EH (cell line): ENCODE data around the gene HDDC3.

Source experiments
- DNase-seq: peaks from one replicate; pipeline ENCODE4 v3.0.0-alpha.2; 2015; ENCODE audit warnings: low read depth

HDDC3 gene

DNA sequence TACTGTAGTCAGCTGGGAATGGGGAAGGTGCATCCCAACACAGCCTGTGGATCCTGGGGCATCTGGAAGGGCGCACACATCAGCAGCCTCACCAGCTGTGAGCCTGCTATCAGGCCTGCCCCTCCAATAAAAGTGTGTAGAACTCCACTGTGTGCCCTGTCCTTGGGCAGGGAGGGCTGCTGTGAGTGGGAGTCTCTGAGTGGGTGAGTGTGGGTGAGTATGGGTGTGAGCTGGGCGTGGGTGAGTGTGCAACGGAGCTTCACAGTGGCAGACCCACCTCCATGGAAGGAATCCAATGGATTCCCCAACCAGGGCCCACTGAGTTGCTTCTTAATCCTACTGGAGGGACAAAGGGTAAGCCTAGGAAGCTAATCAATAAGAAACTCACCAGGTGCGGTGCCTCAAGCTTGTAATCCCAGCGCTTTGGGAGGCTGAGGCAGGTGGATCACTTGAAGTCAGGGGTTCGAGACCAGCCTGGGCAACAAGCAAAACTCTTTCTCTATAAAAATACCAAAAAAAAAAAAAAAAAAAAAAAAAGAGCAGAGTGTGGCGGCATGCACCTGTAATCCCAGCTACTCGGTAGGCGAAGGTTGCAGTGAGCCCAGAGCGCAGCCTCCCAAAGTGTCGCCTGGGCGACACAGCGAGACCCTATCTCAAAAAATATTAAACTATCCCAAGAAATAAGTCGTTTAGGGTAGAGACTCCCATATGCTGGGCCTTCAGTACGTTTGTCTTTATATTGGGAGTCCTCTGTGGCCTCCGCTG, 21.8 kb upstream of the HDDC3 start:
- DNase-seq = no peak

DNA sequence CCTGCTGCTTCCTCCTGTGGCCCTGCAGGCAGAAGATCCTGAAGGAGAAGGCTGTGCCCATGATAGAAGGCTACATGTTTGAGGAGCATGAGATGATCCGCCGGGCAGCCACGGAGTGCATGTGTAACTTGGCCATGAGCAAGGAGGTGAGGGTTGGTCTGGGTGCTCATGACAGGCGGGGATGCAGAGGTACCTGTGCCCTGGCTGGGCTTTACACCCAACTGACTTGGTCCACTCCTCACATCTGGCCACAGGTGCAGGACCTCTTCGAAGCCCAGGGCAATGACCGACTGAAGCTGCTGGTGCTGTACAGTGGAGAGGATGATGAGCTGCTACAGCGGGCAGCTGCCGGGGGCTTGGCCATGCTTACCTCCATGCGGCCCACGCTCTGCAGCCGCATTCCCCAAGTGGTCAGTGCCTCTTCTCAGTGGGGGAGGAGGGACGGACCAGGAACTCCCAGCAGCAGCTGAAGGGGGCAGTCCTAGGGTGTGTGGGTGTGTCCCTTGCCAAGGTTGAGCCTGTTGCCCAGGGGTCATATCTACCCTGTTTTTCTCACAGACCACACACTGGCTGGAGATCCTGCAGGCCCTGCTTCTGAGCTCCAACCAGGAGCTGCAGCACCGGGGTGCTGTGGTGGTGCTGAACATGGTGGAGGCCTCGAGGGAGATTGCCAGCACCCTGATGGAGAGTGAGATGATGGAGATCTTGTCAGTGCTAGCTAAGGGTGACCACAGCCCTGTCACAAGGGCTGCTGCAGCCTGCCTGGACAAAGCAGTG, 20.7 kb upstream of the HDDC3 start:
- no peak for DNase-seq

DNA sequence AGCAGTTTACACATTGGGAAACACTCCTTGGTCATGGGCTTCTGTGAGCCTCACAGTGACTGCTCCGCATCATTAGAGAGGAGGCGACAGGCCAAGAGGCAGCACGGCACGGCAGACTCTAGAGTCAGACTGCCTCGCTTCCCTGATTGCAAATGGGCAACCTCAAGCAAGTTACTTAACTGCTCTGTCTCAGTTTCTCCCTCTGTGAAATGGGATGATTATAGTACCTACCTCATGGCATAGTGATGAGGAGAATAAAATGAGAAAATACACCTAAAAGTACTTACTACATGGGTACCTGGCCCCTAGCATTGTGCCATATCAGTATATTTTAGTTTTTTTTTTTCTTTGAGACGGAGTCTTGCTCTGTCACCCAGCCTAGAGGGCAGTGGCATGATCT, 18.3 kb upstream of the HDDC3 start:
- DNase-seq = no peak

DNA sequence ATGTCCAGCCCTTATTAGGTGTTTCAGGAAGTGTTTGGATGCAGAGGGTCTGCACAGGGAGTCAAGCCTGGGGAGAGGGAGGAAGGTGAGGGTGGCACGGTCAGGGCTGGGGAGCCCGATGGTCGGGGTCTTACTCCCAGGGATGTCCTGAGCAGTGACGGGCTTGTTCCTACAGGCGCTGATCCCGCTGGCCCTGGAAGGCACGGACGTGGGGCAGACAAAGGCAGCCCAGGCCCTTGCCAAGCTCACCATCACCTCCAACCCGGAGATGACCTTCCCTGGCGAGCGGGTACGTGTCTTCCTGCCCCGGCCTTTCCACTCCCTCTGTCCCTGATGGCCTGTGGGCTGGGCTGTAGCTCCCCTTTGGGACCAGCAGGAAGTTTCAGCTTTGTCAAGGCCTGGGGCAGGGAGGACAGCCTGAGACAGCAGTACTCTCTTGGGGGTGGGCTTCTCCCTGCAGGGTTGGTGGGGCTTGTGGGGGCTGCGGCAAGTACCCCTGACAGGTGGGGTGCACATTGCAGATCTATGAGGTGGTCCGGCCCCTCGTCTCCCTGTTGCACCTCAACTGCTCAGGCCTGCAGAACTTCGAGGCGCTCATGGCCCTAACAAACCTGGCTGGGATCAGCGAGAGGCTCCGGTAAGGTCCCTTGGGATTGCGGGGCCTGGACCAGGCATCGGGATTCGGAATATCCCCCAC, 17.8 kb upstream of the HDDC3 start:
- DNase-seq = no peak

DNA sequence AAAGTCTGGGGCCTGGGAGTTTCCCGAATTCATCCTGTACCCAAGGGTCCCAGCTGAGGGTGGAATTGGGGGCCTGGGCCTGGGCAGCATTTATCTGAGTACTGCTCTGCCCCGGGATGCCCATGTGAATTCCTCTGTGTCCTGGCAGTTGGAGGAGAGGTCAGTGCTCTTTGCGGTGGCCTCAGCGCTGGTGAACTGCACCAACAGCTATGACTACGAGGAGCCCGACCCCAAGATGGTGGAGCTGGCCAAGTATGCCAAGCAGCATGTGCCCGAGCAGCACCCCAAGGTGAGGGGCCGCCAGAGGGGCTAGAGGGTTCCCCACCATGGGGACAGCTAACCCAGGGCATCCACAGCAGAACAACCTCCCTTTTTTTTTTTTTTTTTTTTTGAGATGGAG, 16.2 kb upstream of the HDDC3 start:
- no peak for DNase-seq

DNA sequence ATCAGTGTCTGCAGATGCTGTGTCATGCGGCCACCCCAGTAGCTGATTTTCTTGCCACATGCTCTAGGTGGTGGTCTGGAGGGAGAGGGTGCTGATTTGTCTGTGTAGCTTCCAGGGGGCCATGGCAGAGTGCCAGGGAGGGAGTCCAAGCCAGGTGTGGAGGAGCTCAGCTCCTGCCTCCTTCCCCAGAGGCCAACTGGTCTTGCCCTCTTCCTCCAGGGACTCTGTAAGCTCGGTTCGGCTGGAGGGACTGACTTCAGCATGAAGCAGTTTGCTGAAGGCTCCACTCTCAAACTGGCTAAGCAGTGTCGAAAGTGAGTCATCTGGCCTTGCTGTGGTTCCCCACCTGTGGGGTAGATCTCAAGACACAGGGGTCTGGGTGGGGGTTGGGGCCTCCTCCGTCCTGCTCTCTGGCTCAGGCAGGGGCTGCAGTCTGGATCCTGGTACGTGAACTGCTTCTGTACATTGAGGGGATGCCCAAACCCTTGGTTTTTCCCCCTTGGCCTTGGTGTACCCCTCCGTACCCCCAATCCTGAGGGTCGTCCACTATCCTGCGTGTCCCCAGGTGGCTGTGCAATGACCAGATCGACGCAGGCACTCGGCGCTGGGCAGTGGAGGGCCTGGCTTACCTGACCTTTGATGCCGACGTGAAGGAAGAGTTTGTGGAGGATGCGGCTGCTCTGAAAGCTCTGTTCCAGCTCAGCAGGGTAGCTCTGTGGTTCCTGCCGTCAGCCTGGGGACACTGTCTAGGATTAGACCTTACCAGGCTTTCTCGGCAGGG, 15.4 kb upstream of the HDDC3 start:
- DNase-seq = no peak

DNA sequence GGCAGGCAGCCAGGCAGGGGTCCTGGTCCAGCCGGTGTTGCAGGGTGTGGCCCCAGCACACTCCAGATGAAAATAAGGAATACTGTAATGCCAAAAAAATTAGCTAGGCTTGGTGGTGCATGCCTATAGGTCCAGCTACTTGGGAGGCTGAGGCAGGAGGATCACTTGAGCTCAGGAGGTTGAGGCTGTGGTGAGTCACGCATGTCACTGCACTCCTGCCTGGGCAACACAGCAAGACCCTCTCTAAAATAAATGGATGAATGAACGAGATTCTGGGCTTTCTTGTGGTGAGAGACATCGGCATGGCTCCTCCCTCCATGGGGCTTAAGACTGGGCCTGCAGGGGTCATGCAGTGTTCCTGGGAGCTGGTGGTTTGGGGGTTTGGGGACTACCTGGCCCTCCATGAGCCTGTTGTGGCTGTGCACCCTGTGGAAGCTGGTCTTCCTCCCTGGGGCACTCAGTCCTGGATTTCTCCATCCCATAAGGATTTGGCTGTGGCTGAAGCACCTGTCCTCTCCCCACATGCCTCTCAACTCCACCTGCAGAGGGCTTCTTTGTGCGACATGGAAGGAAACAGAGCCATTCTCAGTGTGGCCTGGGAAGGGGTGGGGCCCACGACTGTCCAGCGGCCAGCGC, 14.7 kb upstream of the HDDC3 start:
- DNase-seq = no peak

DNA sequence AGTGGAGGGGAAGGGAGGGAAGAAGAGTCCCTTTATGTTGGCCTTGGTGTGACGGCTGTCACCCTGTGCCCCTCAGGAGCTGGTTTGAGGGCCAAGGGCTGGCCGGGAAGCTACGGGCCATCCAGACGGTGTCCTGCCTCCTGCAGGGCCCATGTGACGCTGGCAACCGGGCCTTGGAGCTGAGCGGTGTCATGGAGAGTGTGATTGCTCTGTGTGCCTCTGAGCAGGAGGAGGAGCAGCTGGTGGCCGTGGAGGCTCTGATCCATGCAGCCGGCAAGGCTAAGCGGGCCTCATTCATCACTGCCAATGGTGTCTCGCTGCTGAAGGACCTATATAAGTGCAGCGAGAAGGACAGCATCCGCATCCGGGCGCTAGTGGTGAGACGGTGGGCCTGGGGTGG, 14.2 kb upstream of the HDDC3 start:
- DNase-seq = no peak

DNA sequence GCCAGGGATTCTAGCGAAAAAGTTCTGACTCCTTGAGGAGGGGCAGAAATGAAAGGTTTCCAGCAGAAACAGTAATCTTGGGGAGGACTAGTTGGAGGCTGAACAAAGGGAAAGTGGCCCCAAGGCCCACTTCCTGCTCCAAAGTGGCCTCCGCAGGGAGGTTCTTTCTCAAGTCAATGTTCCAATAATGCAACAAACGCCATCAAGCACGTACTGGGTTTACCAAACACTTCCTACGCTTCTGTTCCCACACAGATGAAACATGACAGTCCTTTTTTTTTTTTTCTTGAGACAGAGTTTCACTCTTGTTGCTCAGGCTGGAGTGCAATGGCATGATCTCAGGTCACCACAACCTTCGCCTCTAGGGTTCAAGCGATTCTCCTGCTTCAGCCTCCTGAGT, 12.7 kb upstream of the HDDC3 start:
- no peak for DNase-seq

DNA sequence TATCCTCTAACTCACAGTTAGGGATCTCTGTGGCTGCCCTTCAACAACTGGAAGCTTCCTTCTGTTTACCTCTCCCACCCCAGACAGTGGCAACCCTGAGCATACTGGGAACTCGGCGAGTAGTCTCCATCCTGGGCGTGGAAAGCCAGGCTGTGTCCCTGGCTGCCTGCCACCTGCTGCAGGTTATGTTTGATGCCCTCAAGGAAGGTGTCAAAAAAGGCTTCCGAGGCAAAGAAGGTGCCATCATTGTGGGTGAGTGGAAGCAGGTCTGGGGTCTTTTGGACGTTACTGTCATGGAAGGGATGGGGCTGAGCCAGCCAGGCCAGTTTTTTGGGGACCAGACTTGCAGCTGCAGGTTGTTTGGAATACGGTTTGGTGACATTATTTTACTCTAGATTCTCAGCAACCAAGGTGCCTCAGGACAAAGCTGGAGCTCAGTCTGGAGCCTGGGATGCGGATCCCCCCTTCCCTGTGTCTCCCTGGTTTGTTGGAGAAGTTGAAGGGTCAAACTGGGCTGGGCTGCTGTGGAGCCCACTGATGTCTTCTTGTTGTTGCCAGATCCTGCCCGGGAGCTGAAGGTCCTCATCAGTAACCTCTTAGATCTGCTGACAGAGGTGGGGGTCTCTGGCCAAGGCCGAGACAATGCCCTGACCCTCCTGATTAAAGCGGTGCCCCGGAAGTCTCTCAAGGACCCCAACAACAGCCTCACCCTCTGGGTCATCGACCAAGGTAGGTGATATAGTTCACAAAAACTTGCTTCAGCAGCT, 10.2 kb upstream of the HDDC3 start:
- no peak for DNase-seq

DNA sequence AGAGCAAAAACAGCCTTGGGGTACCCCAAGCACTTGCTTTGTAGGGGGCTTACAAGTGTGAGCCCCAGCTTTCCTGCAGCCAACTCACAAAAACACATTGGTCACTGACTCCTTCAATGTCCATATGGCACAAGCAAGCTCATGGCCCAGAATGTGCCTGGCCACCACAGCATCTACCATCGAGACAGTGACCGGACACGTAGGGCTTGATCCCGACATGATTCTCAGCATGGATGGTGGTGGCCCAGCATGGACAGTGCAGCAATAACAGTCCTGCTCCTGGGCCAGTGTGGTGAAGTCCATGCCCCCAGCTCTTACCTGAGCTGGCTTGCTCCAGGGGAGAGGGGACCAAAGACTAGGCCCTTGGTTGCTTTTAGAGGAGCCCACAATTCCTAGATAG, 8.7 kb upstream of the HDDC3 start:
- no peak for DNase-seq

DNA sequence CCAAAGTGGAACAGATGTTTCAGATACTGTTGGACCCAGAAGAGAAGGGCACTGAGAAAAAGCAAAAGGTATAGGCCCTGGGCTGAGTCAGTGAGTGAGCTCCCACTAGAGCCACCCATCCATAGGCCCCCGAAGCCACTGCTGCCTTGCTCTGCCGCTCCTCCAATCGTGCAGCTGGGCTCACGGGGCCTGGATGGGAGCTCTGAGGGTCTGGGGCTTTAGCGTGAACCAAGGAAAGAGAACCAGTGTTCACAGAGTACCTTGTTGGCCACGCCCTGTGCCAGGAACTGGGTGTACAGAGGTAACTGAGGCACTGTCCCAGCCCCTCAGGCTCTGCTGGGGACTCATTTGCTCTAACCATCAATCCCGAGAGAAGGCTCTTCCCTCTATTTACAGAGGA, 7.4 kb upstream of the HDDC3 start:
- DNase-seq = no peak

DNA sequence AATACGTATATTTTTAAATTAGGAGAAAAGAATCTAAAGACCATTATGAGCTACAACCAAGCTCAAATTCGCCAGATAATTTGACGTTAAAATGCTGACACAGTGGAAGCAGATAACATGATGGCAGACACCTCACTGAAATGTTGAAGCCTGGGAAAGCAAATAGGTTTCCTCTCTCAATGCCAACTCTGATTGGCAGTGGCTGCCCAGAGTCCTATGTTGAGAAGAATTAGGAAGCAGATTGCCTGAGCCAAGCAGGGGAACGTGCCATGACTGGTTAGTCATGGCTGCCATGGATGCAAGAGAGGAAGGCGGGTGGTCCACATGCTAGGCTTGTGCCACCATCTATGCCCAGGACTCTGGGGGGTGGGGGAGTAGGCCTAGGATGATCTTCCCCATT, 5.9 kb upstream of the HDDC3 start:
- DNase-seq = no peak

DNA sequence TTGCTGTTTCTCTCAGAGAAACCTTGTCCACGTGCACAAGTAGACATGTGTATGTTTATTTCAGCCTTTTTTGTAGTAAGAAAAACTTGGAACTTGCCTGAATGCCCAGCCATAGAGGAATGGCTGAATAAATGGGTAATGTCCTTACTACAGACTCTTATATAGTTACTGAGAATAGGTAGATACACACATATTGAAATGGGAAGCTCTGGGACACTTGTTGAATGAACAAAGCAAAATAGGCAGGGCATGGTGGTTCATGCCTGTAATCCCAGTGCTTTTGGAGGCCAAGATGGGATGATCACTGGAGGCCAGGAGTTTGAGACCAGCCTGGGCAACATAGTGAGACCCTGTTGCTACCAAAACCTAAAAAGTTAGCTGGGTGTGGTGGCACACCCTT, 4.5 kb upstream of the HDDC3 start:
- DNase-seq = no peak

DNA sequence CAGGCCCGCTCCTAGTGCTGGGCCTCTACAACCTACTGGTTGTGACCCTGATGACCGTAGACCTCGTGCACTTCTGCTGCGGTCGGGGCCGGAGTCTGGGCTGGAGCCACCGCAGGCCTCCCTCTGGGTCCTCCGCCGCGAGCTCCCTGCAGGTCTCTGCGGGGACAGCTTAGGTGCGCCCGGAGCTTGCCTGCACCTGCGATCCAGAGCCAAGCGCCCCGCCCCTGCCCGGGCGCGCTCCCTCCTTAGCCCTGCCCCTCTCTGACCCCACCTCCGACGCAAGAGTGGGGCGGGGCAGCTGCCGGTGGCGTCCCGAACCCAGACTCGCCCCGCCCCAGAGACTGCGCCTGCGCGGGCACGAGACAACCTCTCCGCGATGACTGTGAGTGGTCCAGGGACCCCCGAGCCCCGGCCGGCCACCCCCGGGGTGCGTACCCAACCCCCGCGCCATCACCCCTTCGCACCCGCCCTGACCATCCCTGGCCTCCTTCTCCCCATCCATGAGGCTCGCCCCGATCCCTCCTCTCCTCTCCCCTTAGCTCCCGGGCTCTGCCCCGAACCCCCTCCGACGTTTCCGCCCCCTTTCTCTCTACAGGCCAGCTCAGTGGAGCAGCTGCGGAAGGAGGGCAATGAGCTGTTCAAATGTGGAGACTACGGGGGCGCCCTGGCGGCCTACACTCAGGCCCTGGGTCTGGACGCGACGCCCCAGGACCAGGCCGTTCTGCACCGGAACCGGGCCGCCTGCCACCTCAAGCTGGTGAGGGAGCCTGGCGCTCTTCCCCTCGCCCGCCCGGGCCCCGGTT, 2.8 kb upstream of the HDDC3 start, which contains the start of gene UNC45A:
TSS of gene UNC45A (plus strand) at position 337 of the 803 bp plus-strand sequence. CDS start at position 377, 40 bp downstream.
- DNase-seq = peak; percentile 88

DNA sequence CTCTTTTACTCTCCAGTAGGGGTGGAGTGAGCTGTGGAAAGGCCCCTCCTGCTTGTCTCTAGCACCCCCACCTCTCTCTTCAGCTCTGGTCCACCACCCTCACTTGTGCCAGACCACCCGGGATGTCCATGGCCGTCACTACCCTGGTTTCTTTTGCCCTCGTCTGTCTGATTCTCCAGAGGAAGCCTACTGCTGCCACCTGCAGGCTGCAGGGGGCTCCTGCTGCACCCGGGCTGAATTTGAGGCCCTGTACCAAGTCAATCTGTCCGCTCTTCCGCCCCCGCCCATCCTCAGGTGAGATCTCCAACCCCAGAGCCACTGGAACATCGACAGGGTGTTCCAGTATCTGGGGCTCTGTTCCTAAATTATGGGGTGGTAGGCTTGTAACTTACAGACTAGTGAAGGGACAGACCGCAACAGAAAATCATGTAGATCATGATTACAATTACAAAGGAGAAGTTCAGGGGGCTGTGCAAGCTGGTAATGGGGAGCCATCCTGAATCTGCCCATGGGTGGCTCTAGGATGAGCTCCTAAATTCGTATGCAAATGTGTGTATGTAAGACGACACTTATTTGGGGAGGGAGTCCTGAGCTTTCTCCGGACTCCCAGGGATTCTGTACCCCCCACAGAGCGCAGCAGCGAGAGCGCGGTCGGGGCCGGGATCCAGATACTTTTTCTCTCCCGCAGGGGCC, 2.1 kb upstream of the HDDC3 start:
- peak; percentile 82 for DNase-seq

DNA sequence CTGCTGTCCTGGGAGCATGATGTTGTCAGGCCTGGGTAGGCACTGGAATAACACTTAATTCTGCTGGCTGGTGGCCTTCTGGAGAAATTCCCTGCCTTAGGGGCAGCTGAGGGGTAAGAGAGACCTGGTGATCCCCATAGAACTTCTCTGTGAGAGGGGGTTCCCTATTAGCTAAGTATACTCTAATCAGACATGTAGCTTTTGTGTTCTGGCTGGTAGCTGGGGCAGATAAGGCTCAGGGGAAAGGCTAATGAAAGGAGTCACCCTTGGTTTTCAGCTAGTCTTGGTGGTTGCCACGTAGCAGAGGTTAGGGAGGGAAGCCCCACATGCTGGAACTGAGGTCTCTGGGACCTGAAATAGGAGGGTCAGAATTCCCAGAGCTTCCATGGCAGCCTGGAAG, 952 bp upstream of the HDDC3 start:
- DNase-seq = no peak

DNA sequence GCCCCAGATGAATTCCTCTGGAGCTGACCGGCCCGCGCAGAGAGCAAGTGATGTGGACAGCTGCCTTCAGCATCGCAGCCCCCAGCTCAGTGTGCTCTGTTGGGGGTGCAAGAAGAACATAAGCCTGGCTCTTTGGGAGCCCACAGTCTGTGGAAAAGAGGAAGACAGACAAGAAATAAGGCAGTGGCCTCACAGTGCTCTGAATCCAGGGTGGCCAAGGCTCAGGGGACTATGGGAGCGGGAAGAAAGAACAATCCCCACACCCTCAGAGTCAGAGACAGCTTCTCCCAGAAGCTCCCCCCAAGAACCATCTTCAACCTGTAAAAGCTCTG, 277 bp upstream of the HDDC3 start:
- no peak for DNase-seq

DNA sequence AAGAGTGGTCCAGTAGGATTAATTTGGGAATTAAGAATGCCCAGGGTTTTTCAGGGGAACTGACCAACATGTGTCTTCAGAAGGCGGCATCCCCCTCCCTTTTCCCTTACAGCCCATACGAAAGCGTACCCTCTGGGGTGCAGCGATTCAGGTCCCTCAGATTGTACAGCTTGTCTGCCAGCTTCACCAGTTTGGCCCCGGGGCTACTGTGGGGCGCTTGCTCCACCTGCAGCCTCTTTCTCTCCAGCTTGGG, 848 bp downstream of the HDDC3 start:
- DNase-seq = no peak
